Ovary (tissue), 9 donors: ENCODE results near the gene CAMTA1. TPM values are rescaled to one million over a fixed set of nuclear protein-coding genes. Genes with fewer than 3 reads are reported as not detected.

ENCODE experiments used
- DNase-seq, 5 donors: peaks; one replicate each; pipeline ENCODE4 v3.0.0-alpha.2; 2019 to 2020
- H3K27ac ChIP-seq, 2 donors: fragments of 200-600 bp; one replicate each; pipeline versions ENCODE4 v1.5.1 to v1.8.0; 2019 to 2022
- H3K27me3 ChIP-seq: fragments of 200-600 bp; one replicate; pipeline ENCODE4 v1.8.0; 2022
- H3K36me3 ChIP-seq: fragments of 200-600 bp; sonication (generic); one replicate; pipeline ENCODE4 v1.5.1; 2019
- H3K4me1 ChIP-seq: one replicate; pipeline ENCODE4 v1.8.1; 2013; ENCODE audit warnings: mild to moderate bottlenecking, moderate library complexity; ENCODE audit not compliant: insufficient read depth
- H3K4me3 ChIP-seq: fragments of 200-600 bp; sonication (generic); one replicate; pipeline ENCODE4 v1.5.1; 2017
- H3K9me3 ChIP-seq, 2 donors: fragments of 200-600 bp in 1 of 2; sonication (generic) in 1 of 2; one replicate each; pipeline versions ENCODE4 v1.5.1 to v1.8.1; 2013 to 2019; ENCODE audit warnings: mild to moderate bottlenecking in 1 of 2, moderate library complexity in 1 of 2
- CTCF ChIP-seq, 3 donors: fragments of 450-650 bp in 2 of 3; fragments of 200-600 bp in 1 of 3; IDR thresholded peaks; one replicate each; pipeline versions ENCODE4 v1.5.1 to v1.8.0; 2016 to 2022; ENCODE audit warnings: antibody characterized with exemption in 3 of 3, mild to moderate bottlenecking in 1 of 3
- EP300 ChIP-seq: sonication (generic); formaldehyde crosslinking; IDR thresholded peaks from one replicate; pipeline ENCODE4 v1.6.1; 2017; ENCODE audit warnings: antibody characterized with exemption
- POLR2A ChIP-seq: fragments of 450-650 bp; IDR thresholded peaks from one replicate; pipeline ENCODE4 v1.6.1; 2017; ENCODE audit warnings: antibody characterized with exemption, mild to moderate bottlenecking, moderate library complexity
- WGBS, 3 donors: extraction: QIAGEN DNeasy Blood & Tissue Kit in 1 of 3; methylation state at CpG; one replicate each; pipeline versions ENCODE4 v1.1.5 to v1.1.7; 2013 to 2017; 5-methylcytosine and 5-hydroxymethylcytosine counted together
- intact Hi-C, 4 donors: fragments of 100-400 bp; cut with DNase I; formaldehyde crosslinking; loops; one replicate each; pipeline versions ENCODE4 v1.11.0 to v1.15.1; 2022 to 2023
- polyA plus RNA-seq, 2 donors: library from polyadenylated mRNA; stranded (reverse); fragments of 200-250 nt in 1 of 2; fragments of 350-450 nt in 1 of 2; fragmentation: Illumina TruSeq in 1 of 2; extraction: RNeasy Lipid Tissue Mini Kit (QIAGEN cat#74804) in 1 of 2; gene quantifications; one replicate each; pipeline ENCODE4 v1.2.3, GENCODE V29; 2013 to 2014
- total RNA-seq, 7 donors: library from RNA; depleted of rRNA in 2 of 7; stranded (reverse); fragments of >200 nt in 2 of 7; fragmentation: NEBNext Ultra II Directional in 3 of 7; extraction: Animal tissue kit (Norgen Biotek cat#: 25700) in 3 of 7; gene quantifications; one replicate each; pipeline versions ENCODE4 v1.1.0 to v1.2.4, GENCODE V29; 2016 to 2023
- donor health status: DM: no; HTN: no; CAD: no; lungs with moderate emphysema.
- donor health status: DM: no; HTN: no; CAD: no.
- donor health status: Bipolar disorder and iron deficiency.
- donor health status: DM: yes; HTN: yes; CAD: no.
- donor health status: DM: no; HTN: no; CAD: no.
- donor health status: DM: yes; HTN: yes; CAD: no.

CAMTA1 gene
- total and polyA plus RNA-seq, 9 donors, result 51.1 to 150 (median 67.4) TPM

GRCh38 chr1:7438921-7439655, 653.8 kb downstream of the CAMTA1 start:
- no peaks in the 10 kb centered on the region for H3K36me3 ChIP-seq
- intact Hi-C loops, result no loop called here
- no peak for TF ChIP-seq CTCF (IDR thresholded peaks at IDR 0.05)
- TF ChIP-seq POLR2A, result no peak
- TF ChIP-seq EP300, result no peak
- no peak overlapping the region for H3K4me3 ChIP-seq
- no peaks in the 10 kb centered on the region for H3K9me3 ChIP-seq
- no peak overlapping the region for H3K27ac ChIP-seq
- no peak for DNase-seq
- H3K27me3 ChIP-seq, result no peaks in the 10 kb centered on the region
- 94 to 95% (median 94%) methylated on average over 22 of the region's 22 CpGs for WGBS, 3 donors
- H3K4me1 ChIP-seq, result no peaks in the 10 kb centered on the region

GRCh38 chr1:7440154-7440553, 654.9 kb downstream of the CAMTA1 start:
- H3K27me3 ChIP-seq, result no peaks in the 10 kb centered on the region
- H3K9me3 ChIP-seq, result no peaks in the 10 kb centered on the region
- intact Hi-C loops, result no loop called here
- DNase-seq, result no peak
- H3K4me1 ChIP-seq, result no peaks in the 10 kb centered on the region
- H3K36me3 ChIP-seq, result no peaks in the 10 kb centered on the region
- H3K27ac ChIP-seq, result no peak overlapping the region
- TF ChIP-seq CTCF (IDR thresholded peaks at IDR 0.05) (no peak), EP300 (no peak), POLR2A (no peak)
- WGBS, 3 donors, result 88 to 89% (median 89%) methylated on average over 11 to 13 of the region's 13 CpGs
- no peak overlapping the region for H3K4me3 ChIP-seq

- Histone ChIP-seq H3K27ac (no peak overlapping the region), H3K27me3 (no peaks in the 10 kb centered on the region), H3K36me3 (no peaks in the 10 kb centered on the region), H3K9me3 (no peaks in the 10 kb centered on the region), H3K4me3 (no peak overlapping the region), H3K4me1 (no peaks in the 10 kb centered on the region)
- 62 to 70% (median 63%) methylated on average over 16 of the region's 16 CpGs for WGBS, 3 donors
- no peak for TF ChIP-seq CTCF (IDR thresholded peaks at IDR 0.05)
- TF ChIP-seq POLR2A, result no peak
- TF ChIP-seq EP300, result no peak
- no peak for DNase-seq
- intact Hi-C loops, result no loop called here
Measured at GRCh38 chr1:7441143-7441841, 656.0 kb downstream of the CAMTA1 start.

GRCh38 chr1:7442036-7442435, 656.8 kb downstream of the CAMTA1 start:
- no peak for DNase-seq
- H3K4me3 ChIP-seq, result no peak overlapping the region
- TF ChIP-seq POLR2A (no peak), CTCF (IDR thresholded peaks at IDR 0.05) (no peak), EP300 (no peak)
- H3K4me1 ChIP-seq, result no peaks in the 10 kb centered on the region
- H3K9me3 ChIP-seq, result no peaks in the 10 kb centered on the region
- H3K27ac ChIP-seq, result no peak overlapping the region
- intact Hi-C loops, result no loop called here
- no peaks in the 10 kb centered on the region for H3K27me3 ChIP-seq
- whole genome bisulfite sequencing, 3 donors, result 96 to 97% (median 96%) methylated on average over 9 of the region's 9 CpGs
- no peaks in the 10 kb centered on the region for H3K36me3 ChIP-seq
